ENCODE data around the gene PKHD1.

DNA sequence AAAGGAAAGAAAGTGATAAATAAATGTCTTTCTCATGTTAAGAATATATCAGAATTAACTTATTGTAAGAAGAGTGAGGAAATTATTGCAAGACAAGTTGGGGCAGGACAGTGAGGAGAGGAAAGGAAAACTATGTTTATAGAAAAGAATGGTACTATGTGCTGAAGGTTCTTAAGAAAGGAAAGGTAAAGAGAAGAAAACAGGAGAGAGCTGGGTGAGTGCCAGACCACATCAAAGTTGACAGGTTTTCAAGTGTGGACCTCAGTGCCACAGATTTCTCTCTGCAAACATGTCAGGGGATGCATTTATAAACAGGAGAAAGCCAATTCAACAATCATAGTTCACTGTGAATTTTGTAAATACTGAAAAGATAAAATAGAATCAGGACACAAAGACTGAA is 439.2 kb downstream of the PKHD1 start:
- TF ChIP-seq POLR2A (IDR thresholded peaks at IDR 0.05), result no peak
- TF ChIP-seq, protein P1, sequence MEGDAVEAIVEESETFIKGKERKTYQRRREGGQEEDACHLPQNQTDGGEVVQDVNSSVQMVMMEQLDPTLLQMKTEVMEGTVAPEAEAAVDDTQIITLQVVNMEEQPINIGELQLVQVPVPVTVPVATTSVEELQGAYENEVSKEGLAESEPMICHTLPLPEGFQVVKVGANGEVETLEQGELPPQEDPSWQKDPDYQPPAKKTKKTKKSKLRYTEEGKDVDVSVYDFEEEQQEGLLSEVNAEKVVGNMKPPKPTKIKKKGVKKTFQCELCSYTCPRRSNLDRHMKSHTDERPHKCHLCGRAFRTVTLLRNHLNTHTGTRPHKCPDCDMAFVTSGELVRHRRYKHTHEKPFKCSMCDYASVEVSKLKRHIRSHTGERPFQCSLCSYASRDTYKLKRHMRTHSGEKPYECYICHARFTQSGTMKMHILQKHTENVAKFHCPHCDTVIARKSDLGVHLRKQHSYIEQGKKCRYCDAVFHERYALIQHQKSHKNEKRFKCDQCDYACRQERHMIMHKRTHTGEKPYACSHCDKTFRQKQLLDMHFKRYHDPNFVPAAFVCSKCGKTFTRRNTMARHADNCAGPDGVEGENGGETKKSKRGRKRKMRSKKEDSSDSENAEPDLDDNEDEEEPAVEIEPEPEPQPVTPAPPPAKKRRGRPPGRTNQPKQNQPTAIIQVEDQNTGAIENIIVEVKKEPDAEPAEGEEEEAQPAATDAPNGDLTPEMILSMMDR (IDR thresholded peaks at IDR 0.05), result no peak
